M059J (cell line): ENCODE measurements around the gene IGSF21. TPM values are rescaled to one million over a fixed set of nuclear protein-coding genes. Genes with fewer than 3 reads are reported as not detected.

Source experiments
- DNase-seq: peaks from one replicate; pipeline ENCODE4 v3.0.0-alpha.2; 2012; ENCODE audit warnings: low read depth
- total RNA-seq: library from RNA; depleted of rRNA; stranded (reverse); fragments of >200 nt; shearing (Covaris generic); gene quantifications from 2 replicates; pipeline ENCODE4 v1.2.3, GENCODE V29; 2014

The IGSF21 gene
- total RNA-seq, 1 experiment from 2014 or later = not detected

GRCh38 chr1:18325136-18325535 is 217.5 kb downstream of the IGSF21 start:
- no peak for DNase-seq

- no peak for DNase-seq
Observed at GRCh38 chr1:18326211-18326897, 218.8 kb downstream of the IGSF21 start.

- DNase-seq = no peak
Observed at GRCh38 chr1:18327650-18328049, 220.1 kb downstream of the IGSF21 start.

DNA sequence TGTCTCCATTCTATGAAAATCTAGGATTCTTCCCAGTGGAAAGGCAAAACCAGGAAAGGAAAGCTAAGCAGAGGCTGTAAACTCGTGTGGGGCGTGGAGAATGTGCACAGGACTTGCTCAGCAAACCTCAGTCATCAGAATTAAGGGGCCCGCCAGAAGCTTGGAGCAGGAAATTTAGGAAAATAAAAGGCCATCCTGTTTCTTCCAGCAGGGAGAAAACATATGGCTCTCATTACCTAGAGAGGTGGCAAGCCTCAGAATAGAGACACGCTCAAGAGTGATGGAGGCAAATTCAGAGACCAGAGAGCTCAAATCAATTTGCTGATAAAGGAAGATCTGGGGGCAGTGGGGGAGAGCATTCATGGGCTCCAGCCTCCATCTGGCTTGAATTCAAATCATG is 221.2 kb downstream of the IGSF21 start:
- no peak for DNase-seq

GRCh38 chr1:18329469-18330253 is 222.1 kb downstream of the IGSF21 start:
- no peak for DNase-seq

DNA sequence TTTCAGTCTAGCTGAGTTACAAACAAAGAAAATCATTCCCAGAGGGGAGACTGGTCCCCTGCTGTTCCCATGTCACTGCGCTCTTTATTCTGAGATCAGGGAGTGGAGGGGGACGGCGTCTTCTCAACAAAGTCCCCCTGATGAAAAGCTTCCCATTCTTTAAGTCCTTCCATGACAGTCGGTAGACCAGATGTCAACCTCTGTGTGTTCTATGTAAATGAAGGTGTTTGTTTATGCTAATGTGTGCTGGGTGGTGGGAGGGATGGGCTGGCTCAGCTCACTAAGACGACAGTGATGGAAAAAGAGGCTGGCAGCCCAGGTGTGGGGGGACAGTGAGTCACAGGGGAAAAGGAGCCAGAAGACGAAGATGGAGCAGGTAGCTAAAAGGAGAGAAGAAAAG is 225.0 kb downstream of the IGSF21 start:
- no peak for DNase-seq

DNA sequence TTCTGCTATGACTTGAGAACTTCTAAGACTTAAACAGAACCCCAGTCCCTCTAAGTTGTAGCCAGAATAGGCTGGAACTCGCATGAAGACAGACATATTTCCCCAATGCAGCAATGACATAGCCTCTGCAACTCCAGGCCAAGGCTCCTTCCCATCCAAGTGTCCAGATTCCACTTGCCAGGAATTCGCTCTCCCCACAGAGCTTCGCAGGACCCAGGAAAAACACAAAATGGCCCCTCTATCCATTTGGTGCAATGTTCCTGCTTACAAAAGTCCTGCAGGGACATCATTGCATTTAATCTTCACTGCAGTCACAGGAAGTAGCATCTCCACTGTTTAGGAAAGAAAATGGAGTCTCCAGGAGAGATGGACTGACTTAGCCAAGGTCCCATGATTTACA is 225.6 kb downstream of the IGSF21 start:
- no peak for DNase-seq

GRCh38 chr1:18336801-18337200 is 229.2 kb downstream of the IGSF21 start:
- no peak for DNase-seq

- no peak for DNase-seq
Observed at GRCh38 chr1:18337757-18338156, 230.2 kb downstream of the IGSF21 start.

DNA sequence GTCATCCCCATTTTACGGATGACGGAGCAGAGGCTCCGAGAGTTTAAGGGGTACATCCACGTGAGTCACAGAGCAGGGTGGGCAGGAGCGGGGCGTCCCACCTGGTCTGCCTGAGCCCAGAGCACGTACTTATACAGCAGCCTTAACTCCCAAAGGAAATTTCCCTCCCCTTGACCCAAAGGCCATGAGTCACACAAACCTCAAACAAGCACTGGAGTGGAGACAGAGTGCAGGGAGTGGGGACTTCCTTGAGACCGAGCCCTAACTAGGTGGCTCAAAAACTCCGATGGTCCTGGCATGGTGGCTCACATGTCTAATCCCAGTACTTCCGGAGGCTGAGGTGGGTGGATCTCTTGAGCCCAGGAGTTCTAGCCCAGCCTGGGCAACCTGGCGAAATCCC is 231.6 kb downstream of the IGSF21 start:
- DNase-seq = peak; percentile 47

DNA sequence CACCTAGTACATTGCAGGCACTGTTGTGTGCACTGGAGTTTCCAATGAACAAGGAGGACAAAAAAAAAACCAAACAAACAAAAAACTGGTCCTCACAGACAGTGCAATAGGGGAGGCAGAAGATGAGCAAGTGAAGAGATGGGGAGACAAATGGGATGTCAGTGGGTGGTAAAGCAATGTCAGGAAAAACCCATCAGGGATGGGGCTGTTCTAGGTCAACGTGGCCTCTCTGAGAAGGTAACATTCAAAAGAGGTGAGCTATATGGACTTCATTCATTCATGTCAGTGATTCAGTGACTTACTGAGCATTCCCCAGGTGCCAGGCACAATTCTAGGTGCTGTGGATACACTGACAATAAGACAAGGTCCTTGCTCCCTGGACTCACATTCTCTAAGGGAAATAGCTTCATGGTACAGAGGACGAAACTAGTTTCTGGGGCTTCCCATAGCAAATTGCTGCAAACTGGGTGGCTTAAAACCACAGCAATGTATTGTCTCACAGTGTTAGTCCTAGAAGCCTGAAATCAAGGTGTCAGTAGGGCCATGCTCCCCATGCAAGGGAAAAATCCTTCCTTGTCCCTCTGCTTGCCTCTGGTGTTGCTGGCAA is 232.7 kb downstream of the IGSF21 start:
- DNase-seq = no peak

DNA sequence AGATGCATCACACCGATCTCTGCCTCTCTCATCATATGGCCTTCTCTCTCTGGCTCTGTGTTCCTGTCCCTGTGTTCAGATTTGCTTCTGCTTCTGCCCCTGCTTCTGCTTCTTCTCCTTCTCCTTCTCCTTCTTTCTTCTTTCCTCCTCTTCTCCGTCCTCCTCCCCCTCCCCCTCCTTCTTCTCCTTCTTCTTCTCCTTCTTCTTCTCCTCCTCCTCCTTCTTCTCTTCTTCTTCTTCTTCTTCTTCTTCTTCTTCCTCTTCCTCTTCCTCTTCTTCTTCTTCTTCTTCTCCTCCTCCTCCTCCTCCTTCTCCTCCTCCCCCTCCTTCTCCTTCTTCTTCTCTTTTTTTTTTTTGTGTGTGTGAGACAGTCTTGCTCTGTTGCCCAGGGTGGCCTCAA is 233.2 kb downstream of the IGSF21 start:
- DNase-seq = no peak

- no peak for DNase-seq
Observed at GRCh38 chr1:18341291-18342069, 233.9 kb downstream of the IGSF21 start.

GRCh38 chr1:18342744-18343143 is 235.1 kb downstream of the IGSF21 start:
- DNase-seq = no peak

DNA sequence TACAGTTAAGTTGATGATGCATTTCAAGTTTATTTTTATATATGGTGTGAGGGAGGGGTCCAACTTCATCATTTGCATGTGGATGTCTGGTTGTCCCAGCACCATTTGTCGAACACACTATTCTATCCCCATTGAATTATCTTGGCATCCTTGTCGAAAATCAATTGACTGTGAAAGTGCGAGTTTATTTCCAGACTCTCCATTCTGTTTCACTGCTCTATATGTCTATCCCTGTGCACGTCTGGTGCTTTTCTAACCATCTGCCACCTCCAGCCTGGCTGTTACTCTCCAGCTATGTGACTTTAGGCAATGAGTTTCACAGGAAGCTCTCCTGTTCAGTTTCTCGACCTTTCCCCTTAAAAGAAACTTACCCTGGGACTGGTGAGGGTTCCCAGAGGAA is 236.0 kb downstream of the IGSF21 start:
- no peak for DNase-seq

DNA sequence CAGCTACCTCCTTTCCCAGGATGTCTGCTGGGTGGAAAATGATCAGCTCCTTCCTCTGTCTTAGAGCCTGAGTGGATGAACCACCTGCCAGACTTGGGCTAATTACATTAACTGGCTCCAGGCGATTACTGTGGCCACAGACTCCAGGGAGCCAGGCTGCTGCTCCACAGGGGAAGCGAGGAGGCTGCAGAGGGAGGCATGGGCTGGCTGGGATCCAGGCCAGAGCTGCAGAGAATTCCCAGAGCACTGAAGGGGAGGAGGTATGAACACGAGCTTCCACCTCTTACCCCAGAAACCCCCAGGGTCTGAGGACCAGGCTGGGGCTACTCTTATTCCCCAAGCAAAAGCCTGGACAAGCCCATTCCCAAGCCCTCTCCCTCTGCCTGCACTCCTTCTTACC is 237.2 kb downstream of the IGSF21 start:
- peak; percentile 36 for DNase-seq

- DNase-seq = no peak
Observed at GRCh38 chr1:18347559-18347958, 240.0 kb downstream of the IGSF21 start.

- DNase-seq = no peak
Observed at GRCh38 chr1:18348354-18348753, 240.8 kb downstream of the IGSF21 start.

DNA sequence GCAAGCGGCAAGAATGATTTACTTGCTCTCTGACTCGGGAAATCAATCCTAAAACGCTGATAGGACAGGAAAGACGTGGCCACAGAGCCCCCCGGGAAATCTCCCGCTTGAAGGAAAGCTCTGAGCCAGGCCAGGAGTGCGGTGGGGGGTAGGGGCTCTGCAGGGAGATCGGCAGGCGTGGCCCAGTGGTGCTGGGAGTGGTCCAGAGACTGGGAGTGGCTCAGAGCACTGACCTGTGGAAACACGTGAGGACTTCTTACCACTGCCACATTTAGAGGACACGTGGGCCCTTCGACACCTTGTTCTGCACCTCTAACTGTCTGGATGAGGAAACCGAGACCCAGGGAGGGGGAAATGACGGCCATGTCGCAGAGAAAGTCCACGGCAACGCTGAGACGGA is 243.1 kb downstream of the IGSF21 start:
- no peak for DNase-seq

DNA sequence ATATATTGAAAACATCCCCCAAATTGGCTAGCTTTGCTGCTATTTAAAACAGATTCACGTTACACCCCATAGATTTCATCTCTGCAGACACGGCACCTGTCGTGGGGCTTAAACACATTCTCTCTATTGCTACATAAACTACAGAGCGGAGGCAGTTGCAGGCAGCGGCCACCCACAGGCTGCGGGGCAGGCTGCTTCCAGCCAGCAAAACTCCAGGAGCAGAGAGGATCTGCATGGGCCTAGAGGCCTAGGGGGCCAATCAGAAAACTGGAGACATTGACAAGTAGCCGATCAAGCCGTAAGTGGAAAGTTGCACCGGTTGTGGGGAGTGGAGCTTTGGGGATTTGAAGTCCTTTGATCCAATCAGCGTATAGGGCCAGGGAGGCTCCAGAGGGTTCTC is 244.1 kb downstream of the IGSF21 start:
- no peak for DNase-seq

DNA sequence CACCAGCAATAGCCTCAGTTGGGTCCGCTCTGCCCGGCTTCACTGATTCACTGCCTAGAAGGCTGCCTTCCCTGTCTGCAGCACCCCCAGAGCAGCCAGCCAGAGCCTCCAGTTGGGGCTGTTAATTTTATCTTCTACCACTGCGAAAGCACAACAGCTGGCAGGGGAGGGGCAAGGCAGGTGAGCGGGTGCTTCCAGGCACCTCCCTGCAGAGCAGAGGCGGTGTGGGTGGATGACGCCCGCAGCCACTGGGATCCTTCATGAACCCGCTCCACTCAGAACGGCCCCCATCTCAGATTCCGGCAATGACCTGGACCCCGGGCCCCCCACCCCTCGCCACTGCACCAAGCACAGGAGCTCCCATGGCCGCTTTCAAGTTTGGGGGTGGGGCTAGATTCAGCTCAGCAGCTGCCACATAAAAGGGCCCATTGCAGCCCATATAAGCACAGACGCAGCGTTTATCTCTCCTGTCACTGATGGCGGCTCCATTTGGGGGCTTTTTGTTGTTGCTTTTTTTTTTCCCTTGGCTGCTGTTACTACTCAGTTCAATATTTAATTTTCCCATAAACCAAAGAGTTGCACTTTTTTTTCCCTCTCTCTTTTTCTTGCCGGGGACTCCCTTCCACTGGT is 245.2 kb downstream of the IGSF21 start:
- no peak for DNase-seq

DNA sequence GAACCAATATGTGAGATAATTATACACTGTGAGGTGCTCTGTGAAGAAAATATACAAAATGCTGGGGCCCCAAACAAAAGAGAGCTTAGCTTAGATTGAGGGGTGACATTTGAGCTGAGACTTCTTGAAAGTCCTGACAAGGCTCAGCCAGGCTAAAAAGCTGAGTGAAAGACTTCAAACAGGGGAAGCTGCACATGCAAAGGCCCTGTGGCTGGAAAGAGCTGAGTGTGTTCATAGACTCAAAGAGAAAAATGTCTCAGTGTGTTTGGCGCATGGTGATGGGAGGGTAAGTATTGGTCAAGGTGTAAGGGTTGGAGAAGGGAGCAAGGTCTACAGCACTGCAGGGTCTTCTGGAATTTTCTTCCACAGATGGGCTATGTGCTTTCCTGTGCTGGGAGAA is 245.9 kb downstream of the IGSF21 start:
- no peak for DNase-seq
